ENCODE results near the gene PDE10A. TPM values are rescaled to one million over a fixed set of nuclear protein-coding genes. Genes with fewer than 3 reads are reported as not detected.

Gene PDE10A
- total and polyA plus RNA-seq, 2 of the 13 experiments (the other 11 are each of a cell fraction or from before 2014, with no cell fraction given): not detected

GRCh38 chr6:165403006-165403595 is 259.9 kb downstream of the PDE10A start (continued):
- TF ChIP-seq CHCHD3 (CRISPR knock-in tag; IDR thresholded peaks at IDR 0.05): no peak
- TF ChIP-seq ZNF547 (CRISPR knock-in tag; IDR thresholded peaks at IDR 0.05): no peak
- TF ChIP-seq RBM39 (IDR thresholded peaks at IDR 0.05; ENCODE audit: low read depth, low read length, poor library complexity, severe bottlenecking): no peak
- TF ChIP-seq ZBTB4 (CRISPR knock-in tag; IDR thresholded peaks at IDR 0.05; ENCODE audit: borderline replicate concordance): no peak
- TF ChIP-seq HDAC2 (CRISPR knock-in tag; IDR thresholded peaks at IDR 0.05): no peak

- TF ChIP-seq RAD51 (IDR thresholded peaks at IDR 0.05; ENCODE audit: borderline replicate concordance): peak; percentile 77
- no peak for TF ChIP-seq ZNF674 (CRISPR knock-in tag; IDR thresholded peaks at IDR 0.05; ENCODE audit: low read depth)
- no peak for TF ChIP-seq MNT (IDR thresholded peaks at IDR 0.05)
- Histone ChIP-seq H4K20me1 (ENCODE audit: insufficient read depth, low read length) (no peaks in the 10 kb centered on the region), H3K9me3 (ENCODE audit: low read length) (no peaks in the 10 kb centered on the region), H3K27me3 (ENCODE audit: control insufficient read depth in 1 of 2, insufficient read depth in 2 of 2, low read length in 2 of 2) (no peaks in the 10 kb centered on the region), H3K4me3 (replicated peaks in 1 of 3; ENCODE audit: insufficient read depth in 1 of 3, low read depth in 2 of 3, low read length in 3 of 3) (no peak overlapping the region), H3K36me3 (replicated peaks in 1 of 2; ENCODE audit: control insufficient read depth in 1 of 2, insufficient read depth in 2 of 2, low read length in 2 of 2) (no peaks in the 10 kb centered on the region), H3K4me2 (ENCODE audit: low read depth, low read length) (no peak overlapping the region), H3K9ac (ENCODE audit: insufficient read depth, low read depth, low read length) (no peak overlapping the region), H3K27ac (ENCODE audit: extremely low read length, insufficient read depth, low read length) (no peak overlapping the region), H2AFZ (ENCODE audit: low read length) (no peak overlapping the region), H3K4me1 (ENCODE audit: insufficient read depth, low read length) (no peaks in the 10 kb centered on the region), H3K79me2 (ENCODE audit: insufficient read depth, low read length) (no peaks in the 10 kb centered on the region)
- ChIA-PET CTCF (ENCODE audit: low intra/inter-chr PET ratio, low total read pairs) (no interaction called here), POLR2A (no interaction called here)
- intact Hi-C loops (cut with micrococcal nuclease; ENCODE audit: unreplicated experiment) (no loop called here), in situ Hi-C loops (cut with HindIII; ENCODE audit: extremely low pct_ligation_motif_present, low pct_unique_long_range_greater_than_20kb) (no loop called here)
- ATAC-seq: no peak
- no TSS peak for BruUV-seq (replicated peaks)
- WGBS (ENCODE audit: low lambda C conversion rate): 1% methylated on average over 2 of the region's 2 CpGs
- FAIRE-seq: no peak
- DNase-seq (ENCODE audit: low spot score): no peak
These were observed 261.9 kb downstream of the PDE10A start for GRCh38 chr6:165401092-165401491.

Data from HepG2 (cell line).